GM12865 (cell line): ENCODE data around the gene TMEM63A.

Experiments
- DNase-seq: peaks from one replicate; pipeline ENCODE4 v3.0.0; 2010; ENCODE audit warnings: low read depth
- H3K4me3 ChIP-seq: 2 replicates; pipeline ENCODE4 v1.5.1; 2011; ENCODE audit warnings: mild to moderate bottlenecking, low read depth, low read length, control low read depth
- TF ChIP-seq, protein P1 (sequence below): IDR thresholded peaks from 2 replicates; pipeline ENCODE4 v1.5.1; 2011; ENCODE audit warnings: low read length, control low read depth, low read depth, inconsistent platforms; ENCODE audit not compliant: insufficient read depth; ENCODE audit errors: missing control alignments

The TMEM63A gene

DNA sequence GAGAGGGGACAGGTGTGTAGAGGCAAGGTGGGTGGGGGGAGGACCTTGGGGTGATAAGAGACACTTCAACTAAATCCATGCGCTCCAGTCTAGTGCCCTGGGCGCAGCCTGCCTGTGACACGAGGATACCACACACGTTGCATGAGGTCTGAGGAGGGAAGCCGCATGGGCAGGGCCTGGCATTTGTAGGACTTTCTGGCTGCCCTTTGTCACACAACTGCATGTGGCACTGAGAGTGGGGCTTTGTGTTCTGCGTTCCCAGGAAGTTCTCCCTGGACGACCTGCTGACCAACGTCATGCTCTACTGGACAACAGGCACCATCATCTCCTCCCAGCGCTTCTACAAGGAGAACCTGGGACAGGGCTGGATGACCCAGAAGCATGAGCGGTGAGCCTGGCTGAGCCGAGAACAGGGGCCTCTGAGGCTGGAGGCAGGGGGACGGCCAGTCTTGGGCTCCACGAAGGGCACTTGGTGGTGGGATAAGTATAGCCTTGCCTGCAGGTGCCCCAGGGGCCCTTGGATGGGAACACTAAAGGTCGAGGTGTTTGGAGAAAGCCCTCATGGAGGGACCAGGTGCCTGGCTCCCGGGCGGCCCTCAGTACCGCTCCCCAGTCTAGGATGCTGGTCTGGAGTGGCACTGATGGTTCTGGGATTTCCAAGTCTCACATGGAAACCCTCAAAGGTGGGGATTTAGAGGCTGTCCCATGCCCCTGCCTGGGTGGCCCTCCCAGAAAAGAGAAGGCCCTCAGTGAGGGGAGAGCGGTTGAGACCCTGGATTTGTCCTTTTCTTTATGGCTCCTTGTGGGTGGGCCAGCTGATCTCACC is 37.7 kb downstream of the TMEM63A start:
- H3K4me3 ChIP-seq, result no peak overlapping the region
- TF ChIP-seq, protein P1, sequence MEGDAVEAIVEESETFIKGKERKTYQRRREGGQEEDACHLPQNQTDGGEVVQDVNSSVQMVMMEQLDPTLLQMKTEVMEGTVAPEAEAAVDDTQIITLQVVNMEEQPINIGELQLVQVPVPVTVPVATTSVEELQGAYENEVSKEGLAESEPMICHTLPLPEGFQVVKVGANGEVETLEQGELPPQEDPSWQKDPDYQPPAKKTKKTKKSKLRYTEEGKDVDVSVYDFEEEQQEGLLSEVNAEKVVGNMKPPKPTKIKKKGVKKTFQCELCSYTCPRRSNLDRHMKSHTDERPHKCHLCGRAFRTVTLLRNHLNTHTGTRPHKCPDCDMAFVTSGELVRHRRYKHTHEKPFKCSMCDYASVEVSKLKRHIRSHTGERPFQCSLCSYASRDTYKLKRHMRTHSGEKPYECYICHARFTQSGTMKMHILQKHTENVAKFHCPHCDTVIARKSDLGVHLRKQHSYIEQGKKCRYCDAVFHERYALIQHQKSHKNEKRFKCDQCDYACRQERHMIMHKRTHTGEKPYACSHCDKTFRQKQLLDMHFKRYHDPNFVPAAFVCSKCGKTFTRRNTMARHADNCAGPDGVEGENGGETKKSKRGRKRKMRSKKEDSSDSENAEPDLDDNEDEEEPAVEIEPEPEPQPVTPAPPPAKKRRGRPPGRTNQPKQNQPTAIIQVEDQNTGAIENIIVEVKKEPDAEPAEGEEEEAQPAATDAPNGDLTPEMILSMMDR, result no peak
- DNase-seq, result no peak

DNA sequence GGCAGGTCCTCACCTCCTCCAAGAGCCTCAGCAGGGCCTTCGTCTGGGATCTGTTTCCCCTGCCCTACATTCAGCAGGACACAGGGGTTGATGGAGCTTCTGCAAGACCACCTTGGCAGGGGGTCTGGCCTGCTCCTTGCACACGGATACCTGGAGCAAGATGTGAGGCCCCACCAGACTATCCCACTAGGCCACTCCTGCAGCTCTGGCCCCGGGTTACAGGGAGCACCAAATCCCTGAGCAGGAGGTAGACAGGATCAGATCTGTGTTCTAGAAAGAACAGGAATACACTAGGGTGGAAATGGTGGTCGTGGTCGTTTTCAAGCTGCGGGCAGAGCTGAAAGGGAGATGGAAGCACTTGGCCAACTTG is 38.8 kb downstream of the TMEM63A start:
- no peak overlapping the region for H3K4me3 ChIP-seq
- TF ChIP-seq, protein P1, result no peak
- DNase-seq, result no peak

DNA sequence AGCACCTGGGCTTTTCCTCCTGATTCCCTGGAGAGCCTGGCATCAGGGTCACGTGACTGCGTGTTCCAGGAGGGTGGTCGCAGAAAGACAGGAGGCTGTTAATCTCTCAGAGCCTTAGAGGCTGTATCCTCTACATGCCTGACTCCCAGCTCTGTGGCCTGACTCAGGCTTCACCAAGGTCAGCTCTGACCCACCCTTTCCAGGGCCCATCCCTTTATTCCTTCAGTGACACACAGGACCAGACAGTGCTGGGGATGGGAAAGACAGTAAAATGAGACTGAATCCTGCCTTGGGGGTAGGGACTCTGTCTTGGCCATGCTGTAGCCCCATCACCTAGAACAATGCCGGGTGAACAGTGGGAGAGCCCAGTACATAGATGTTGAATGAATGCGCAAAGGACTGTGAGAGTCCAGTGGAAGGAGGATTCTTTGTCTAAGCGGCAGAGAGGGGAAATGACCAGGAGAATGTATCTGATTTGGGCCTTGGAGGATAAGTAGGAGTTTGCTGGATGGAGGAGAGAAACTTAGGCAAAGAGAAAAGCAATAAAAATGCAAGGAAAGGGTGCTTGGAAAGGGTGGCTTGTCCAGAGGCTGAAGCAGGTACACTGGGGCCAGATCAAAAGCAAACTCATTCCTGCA is 39.3 kb downstream of the TMEM63A start:
- DNase-seq, result no peak
- no peak overlapping the region for H3K4me3 ChIP-seq
- TF ChIP-seq, protein P1, result no peak

DNA sequence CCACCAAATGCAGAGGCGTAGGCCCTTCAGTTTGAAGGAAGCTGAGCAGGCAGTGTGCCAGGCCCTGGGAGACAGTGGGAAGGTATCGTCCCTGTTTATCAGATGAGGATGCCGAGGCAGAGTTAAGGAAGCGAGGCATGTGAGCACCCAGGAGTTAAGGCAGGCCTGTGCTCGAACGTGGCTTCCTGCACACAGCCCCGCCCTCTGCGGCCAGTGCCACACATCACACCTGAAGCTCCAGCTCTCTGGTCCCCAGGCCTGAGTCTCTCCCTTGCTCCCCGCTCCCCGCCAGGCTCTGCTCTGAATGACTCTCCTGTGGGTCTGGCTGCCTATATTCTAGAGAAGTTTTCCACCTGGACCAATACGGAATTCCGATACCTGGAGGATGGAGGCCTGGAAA is 40.1 kb downstream of the TMEM63A start:
- DNase-seq, result no peak
- no peak overlapping the region for H3K4me3 ChIP-seq
- TF ChIP-seq, protein P1, result no peak

DNA sequence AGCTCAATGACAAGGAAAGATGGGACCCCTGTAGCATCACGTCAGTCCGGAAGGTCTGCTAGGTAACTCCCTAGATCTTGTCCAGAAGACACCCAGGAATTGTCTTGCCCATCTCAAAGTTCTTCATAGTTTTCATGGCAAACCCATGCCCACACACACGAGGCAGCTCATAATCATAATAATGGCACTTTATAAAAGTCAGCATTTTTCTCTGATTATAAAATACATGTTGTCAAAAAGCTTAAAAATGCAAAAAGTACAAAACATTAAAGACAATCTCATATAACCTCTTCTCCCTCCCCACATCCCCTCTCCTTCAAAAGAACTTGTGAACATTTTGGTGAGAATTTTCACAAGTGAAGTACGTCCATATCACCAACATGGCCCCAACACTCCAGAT is 41.5 kb downstream of the TMEM63A start:
- DNase-seq, result no peak
- no peak overlapping the region for H3K4me3 ChIP-seq
- TF ChIP-seq, protein P1, result no peak

DNA sequence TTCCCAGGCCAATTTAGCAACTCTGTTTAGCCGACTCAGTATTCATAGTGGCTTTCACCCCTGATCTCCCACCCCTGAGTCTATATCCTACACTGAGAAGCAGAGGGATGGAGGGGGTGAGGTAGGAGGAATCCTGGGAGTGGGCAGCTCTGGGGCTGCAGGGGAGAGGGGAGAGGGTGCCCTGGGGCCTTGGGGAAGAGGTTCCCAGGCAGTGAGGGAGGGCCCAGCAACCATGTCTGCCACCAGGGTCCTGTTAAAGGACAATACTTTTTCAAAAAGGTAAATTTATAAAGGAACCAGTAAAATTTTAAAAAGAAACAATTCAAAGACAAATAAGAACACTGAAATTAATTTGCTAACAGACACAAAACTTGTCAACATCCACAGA is 42.0 kb downstream of the TMEM63A start:
- H3K4me3 ChIP-seq, result no peak overlapping the region
- TF ChIP-seq, protein P1, result no peak
- no peak for DNase-seq
